ENCODE results near the gene PMEL.

The PMEL gene

GRCh38 chr12:55946553-55946952 is 19.3 kb downstream of the PMEL start:
- no peak for TF ChIP-seq TAF1 (IDR thresholded peaks at IDR 0.05; ENCODE audit: borderline replicate concordance, insufficient read depth, low read length)
- no peak for TF ChIP-seq REST (IDR thresholded peaks at IDR 0.05; ENCODE audit: insufficient read depth in 1 of 2, low read depth in 2 of 2, low read length in 2 of 2)
- no peak for TF ChIP-seq POLR2AphosphoS5 (IDR thresholded peaks at IDR 0.05; ENCODE audit: low read depth, low read length)
- no peak for TF ChIP-seq SIN3A (IDR thresholded peaks at IDR 0.05; ENCODE audit: borderline replicate concordance, insufficient read depth, low read length)
- no peak for TF ChIP-seq FOXP2 (optimal IDR thresholded peaks at IDR 0.05; ENCODE audit: borderline replicate concordance, extremely low read depth, extremely low read length, insufficient read depth)

GRCh38 chr12:55942577-55943136 is 23.2 kb downstream of the PMEL start:
- TF ChIP-seq SIN3A (IDR thresholded peaks at IDR 0.05; ENCODE audit: borderline replicate concordance, insufficient read depth, low read length) (no peak), FOXP2 (optimal IDR thresholded peaks at IDR 0.05; ENCODE audit: borderline replicate concordance, extremely low read depth, extremely low read length, insufficient read depth) (no peak), TAF1 (IDR thresholded peaks at IDR 0.05; ENCODE audit: borderline replicate concordance, insufficient read depth, low read length) (no peak), REST (IDR thresholded peaks at IDR 0.05; ENCODE audit: insufficient read depth in 1 of 2, low read depth in 2 of 2, low read length in 2 of 2) (no peak)

- no peak for TF ChIP-seq POLR2AphosphoS5 (IDR thresholded peaks at IDR 0.05; ENCODE audit: low read depth, low read length)
- TF ChIP-seq FOXP2 (optimal IDR thresholded peaks at IDR 0.05; ENCODE audit: borderline replicate concordance, extremely low read depth, extremely low read length, insufficient read depth): no peak
- no peak for TF ChIP-seq SIN3A (IDR thresholded peaks at IDR 0.05; ENCODE audit: borderline replicate concordance, insufficient read depth, low read length)
- TF ChIP-seq REST (IDR thresholded peaks at IDR 0.05; ENCODE audit: insufficient read depth in 1 of 2, low read depth in 2 of 2, low read length in 2 of 2): no peak
- TF ChIP-seq TAF1 (IDR thresholded peaks at IDR 0.05; ENCODE audit: borderline replicate concordance, insufficient read depth, low read length): no peak
Measured at GRCh38 chr12:55942055-55942454, 23.8 kb downstream of the PMEL start.

GRCh38 chr12:55940065-55940732 is 25.6 kb downstream of the PMEL start:
- no peak; the same call in 1 of the 2 replicates for TF ChIP-seq SIN3A (IDR thresholded peaks at IDR 0.05; ENCODE audit: borderline replicate concordance, insufficient read depth, low read length)
- TF ChIP-seq POLR2AphosphoS5 (IDR thresholded peaks at IDR 0.05; ENCODE audit: low read depth, low read length): no peak
- no peak for TF ChIP-seq TAF1 (IDR thresholded peaks at IDR 0.05; ENCODE audit: borderline replicate concordance, insufficient read depth, low read length)
- TF ChIP-seq FOXP2 (optimal IDR thresholded peaks at IDR 0.05; ENCODE audit: borderline replicate concordance, extremely low read depth, extremely low read length, insufficient read depth): no peak
- TF ChIP-seq REST (IDR thresholded peaks at IDR 0.05; ENCODE audit: insufficient read depth in 1 of 2, low read depth in 2 of 2, low read length in 2 of 2): no peak
